SJCRH30 (cell line): ENCODE data around the gene AUH. TPM values are rescaled to one million over a fixed set of nuclear protein-coding genes. Genes with fewer than 3 reads are reported as not detected.
A peak's percentile ranks its signal among the peaks of the same experiment; 100 is the strongest.

Experiments
- DNase-seq, 2 experiments: peaks; one replicate each; pipeline ENCODE4 v3.0.0-alpha.2; 2015 to 2020
- H3K27ac ChIP-seq: fragments of 250-450 bp; sonication (Bioruptor Pico); 2 replicates; pipeline ENCODE4 v1.5.1; 2020; ENCODE audit warnings: mild to moderate bottlenecking, moderate library complexity
- H3K27me3 ChIP-seq: fragments of 250-450 bp; sonication (Bioruptor Pico); 2 replicates; pipeline ENCODE4 v1.5.1; 2020; ENCODE audit warnings: mild to moderate bottlenecking, moderate library complexity
- H3K36me3 ChIP-seq: fragments of 250-450 bp; sonication (Bioruptor Pico); 2 replicates; pipeline ENCODE4 v1.5.1; 2020; ENCODE audit warnings: mild to moderate bottlenecking, moderate library complexity
- H3K4me1 ChIP-seq: fragments of 250-450 bp; sonication (Bioruptor Pico); 2 replicates; pipeline ENCODE4 v1.5.1; 2020; ENCODE audit warnings: mild to moderate bottlenecking, moderate library complexity
- H3K4me3 ChIP-seq: fragments of 250-450 bp; sonication (Bioruptor Pico); 2 replicates; pipeline ENCODE4 v1.5.1; 2020; ENCODE audit warnings: mild to moderate bottlenecking, moderate library complexity
- H3K9me3 ChIP-seq: fragments of 250-450 bp; sonication (Bioruptor Pico); replicated peaks from 2 replicates; pipeline ENCODE4 v1.5.1; 2020; ENCODE audit warnings: mild to moderate bottlenecking, moderate library complexity
- total RNA-seq: library from RNA; depleted of rRNA; stranded (reverse); fragments of >200 nt; shearing (Covaris generic); gene quantifications from 2 replicates; pipeline ENCODE4 v1.2.3, GENCODE V29; 2014

Gene AUH
- total RNA-seq, 1 experiment from 2014 or later, result 16.5 TPM

DNA sequence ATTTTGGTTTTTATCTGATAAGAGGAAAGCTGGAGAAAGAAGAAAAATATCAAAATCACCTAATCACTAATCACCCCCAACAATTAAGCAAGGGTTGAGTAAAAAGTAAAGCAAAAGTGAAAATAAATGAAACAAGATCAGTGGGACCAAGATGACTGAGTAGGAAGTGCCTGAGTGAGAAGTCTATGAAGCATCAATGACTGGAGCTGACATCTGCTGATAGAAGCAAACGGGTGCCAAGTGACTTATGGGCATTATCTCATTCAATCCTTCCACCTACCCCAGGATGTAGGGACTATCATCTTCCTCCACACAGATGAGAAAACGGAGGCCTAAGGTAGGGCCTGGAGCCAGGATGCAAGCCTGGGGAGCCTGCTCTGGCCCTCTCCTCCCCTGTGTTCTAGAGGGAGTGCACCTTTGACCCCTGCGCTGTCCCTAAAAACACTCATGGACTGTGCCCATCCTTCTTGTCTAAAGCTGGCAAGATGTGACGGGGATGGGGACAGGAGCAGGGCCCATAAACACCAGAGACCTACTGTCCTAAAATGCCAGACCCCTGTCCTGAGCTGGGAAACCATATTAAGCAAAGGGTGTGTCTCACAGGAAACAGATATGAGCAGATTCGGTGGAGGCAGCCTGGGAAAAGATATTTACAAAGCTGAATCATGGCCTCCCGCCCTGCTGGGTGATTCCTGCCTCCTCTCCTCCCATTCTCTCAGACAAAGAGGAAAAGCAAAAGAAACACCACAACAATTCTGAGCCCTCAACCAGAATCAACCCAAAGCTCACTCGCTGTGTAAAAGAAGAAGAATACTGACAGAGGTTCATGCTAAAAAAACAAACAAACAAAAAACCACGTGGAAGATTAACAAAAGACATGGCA is 116.0 kb downstream of the AUH start:
- Histone ChIP-seq H3K36me3 (no peaks in the 10 kb centered on the region), H3K9me3 (no peaks in the 10 kb centered on the region), H3K4me3 (no peak overlapping the region), H3K4me1 (no peaks in the 10 kb centered on the region), H3K27me3 (no peaks in the 10 kb centered on the region), H3K27ac (no peak overlapping the region)
- no peak for DNase-seq

DNA sequence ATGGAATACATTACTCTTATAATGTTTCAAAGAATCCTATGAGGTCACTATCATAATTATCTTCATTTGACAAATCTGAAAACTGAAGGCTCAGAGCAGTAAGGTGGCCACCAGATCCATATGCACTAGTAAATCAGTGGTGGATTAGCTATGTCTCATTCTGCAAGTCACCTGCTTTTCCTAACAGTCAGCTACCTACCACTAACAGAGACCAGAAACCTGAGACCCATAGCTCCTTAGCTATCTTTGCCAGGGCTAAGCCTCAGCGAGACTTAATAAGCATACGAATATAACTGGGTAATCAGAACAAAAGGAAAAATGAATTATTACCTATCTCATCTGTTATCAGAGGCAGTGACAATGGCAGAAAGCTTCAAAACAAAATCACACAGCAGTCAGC is 118.7 kb downstream of the AUH start:
- Histone ChIP-seq H3K36me3 (no peaks in the 10 kb centered on the region), H3K27me3 (no peaks in the 10 kb centered on the region), H3K4me1 (no peaks in the 10 kb centered on the region), H3K9me3 (no peaks in the 10 kb centered on the region), H3K27ac (no peak overlapping the region), H3K4me3 (no peak overlapping the region)
- no peak for DNase-seq

DNA sequence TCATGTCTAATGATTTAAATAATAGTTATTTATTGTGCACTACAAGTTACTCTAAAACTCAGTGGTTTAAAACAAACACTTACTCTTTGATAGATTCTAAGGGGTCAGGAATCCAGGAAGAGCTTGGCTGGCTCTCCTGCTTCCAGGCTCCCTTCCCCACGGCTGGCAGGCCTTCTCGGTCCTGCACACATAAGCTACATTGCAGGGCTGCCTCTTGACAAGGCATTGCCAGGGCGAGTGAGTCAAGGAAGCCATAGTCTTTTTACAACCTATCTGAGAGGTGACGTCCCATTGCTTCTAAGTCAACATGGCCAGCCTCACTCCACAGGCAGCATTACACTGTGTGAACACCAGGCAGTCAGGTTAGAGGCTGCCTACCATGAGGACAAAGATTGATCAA is 119.8 kb downstream of the AUH start:
- no peaks in the 10 kb centered on the region for H3K4me1 ChIP-seq
- DNase-seq, result no peak
- no peak overlapping the region for H3K27ac ChIP-seq
- no peaks in the 10 kb centered on the region for H3K27me3 ChIP-seq
- no peak overlapping the region for H3K4me3 ChIP-seq
- no peaks in the 10 kb centered on the region for H3K36me3 ChIP-seq
- no peaks in the 10 kb centered on the region for H3K9me3 ChIP-seq

DNA sequence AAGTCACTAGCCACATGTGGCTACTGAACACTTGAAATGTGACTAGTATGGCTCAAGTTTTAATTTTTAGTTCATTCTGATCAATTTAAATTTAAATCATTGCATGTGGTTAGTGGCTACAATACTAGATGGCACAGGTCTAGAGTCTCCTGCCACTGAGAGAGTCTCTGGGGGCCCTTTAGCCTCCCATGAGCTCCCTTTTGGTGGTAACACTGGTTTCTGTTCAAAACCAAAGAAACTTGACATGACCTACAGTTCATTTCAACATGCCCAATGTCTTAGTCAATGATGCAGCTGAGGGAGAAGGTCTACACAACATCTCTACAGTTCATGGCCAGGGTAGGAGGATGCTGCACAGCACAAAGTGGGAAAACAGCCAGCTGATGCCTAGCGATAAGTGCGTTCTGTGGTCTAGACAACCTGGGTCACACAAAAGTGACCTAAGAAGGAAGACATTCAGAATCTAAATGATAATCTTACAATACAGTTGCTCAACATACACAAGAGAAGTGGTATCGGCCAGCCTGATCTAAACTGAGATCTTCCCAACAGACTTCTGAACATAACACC is 121.0 kb downstream of the AUH start:
- Histone ChIP-seq H3K4me1 (no peaks in the 10 kb centered on the region), H3K27ac (no peak overlapping the region), H3K4me3 (no peak overlapping the region), H3K27me3 (no peaks in the 10 kb centered on the region), H3K36me3 (no peaks in the 10 kb centered on the region), H3K9me3 (no peaks in the 10 kb centered on the region)
- DNase-seq, result no peak

DNA sequence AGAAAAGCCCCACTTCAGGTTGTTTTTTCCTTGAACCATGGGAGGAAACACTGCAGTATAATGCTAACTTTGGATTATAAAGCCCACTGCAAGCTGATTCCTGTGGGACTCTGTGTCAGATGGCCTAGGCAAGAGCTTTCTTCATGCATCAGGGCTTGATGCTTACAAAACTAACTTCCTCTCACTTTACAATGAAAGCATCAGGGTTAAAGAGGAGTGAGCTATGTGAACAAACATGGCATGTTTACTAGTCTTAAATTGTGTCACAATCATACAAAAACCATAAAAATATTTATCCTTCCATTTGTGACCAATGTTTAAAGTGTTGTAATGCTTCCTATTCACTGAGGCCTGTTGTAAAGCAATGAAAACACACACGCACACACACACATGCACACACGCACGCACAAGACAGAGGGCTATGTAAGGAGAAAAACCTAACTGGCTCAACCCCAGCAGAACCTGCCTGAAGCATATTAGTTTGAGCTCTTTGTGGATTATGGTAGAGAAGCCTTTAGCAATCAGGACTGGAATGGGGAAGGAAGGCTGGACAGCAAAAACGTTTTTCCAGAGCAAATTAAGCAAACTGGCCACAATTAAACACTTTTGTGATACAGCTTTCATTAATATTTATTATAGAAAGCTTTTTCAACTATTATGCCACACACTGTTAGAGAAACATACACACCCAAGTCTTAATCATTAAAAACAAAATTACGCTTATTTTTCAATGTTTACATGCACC is 122.2 kb downstream of the AUH start:
- no peaks in the 10 kb centered on the region for H3K36me3 ChIP-seq
- no peak overlapping the region for H3K4me3 ChIP-seq
- H3K27ac ChIP-seq, result no peak overlapping the region
- no peaks in the 10 kb centered on the region for H3K9me3 ChIP-seq
- no peak for DNase-seq
- no peaks in the 10 kb centered on the region for H3K4me1 ChIP-seq
- no peaks in the 10 kb centered on the region for H3K27me3 ChIP-seq

DNA sequence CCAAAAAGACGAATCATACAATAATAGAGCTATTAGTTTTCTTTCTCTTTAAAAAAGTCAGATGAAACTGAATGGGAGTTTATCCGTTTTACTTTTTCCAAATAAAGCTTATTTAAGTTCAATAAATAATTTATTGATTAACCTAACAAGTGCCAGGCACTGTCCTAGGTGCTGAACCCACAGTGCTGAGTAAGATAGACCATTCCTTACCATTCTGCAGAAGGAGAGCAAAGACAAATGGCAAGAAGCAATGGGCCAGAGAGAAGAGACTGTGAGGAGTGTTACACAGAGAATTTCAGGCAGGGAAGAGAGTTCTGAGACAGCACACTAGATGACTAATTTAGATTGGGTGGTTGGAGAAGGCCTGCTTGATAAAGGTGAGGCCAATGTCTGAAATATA is 127.2 kb downstream of the AUH start:
- Histone ChIP-seq H3K36me3 (no peaks in the 10 kb centered on the region), H3K4me1 (no peaks in the 10 kb centered on the region), H3K4me3 (no peak overlapping the region), H3K27ac (no peak overlapping the region), H3K27me3 (no peaks in the 10 kb centered on the region), H3K9me3 (no peaks in the 10 kb centered on the region)
- DNase-seq, result peak in 1 of 2 experiments; percentile 15

DNA sequence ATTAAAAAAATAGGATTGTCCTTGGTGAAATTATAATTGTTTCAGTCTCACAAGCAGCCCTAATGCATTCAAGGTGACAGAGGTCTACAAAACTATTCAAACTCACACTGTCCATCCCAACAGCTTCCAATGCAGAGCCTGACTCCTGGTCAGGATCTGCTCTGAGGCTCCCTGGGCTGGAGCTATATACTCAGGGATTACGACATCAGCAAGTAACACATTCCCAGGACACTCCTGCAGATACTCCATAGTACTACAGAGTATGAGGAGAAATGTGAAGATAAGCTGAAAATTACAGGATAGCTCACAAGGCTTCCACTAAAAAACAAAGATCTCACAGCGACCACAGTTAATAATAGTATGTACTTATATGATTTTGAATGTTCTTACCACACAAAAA is 130.1 kb downstream of the AUH start:
- Histone ChIP-seq H3K27me3 (no peaks in the 10 kb centered on the region), H3K4me3 (no peak overlapping the region), H3K4me1 (no peaks in the 10 kb centered on the region), H3K27ac (no peak overlapping the region), H3K9me3 (no peaks in the 10 kb centered on the region), H3K36me3 (no peaks in the 10 kb centered on the region)
- DNase-seq, result no peak

DNA sequence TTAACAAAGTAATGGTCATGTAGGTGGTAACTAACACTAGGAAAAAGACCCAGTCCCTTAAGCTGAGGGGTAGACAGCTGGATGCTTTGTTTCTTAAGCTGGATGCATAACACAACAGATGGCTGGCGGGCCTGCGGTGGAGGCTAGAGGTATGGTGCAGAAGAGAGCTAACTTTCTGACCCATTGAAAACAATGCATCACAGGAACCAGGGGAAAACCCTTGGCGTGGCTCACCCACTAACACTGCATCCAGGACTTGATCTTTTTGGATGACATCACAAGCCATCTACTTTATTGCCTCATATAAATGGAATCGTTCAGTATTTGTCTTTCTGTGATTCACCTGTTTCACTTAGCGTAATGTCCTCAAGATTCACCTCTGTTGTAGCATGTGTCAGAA is 138.7 kb downstream of the AUH start:
- no peaks in the 10 kb centered on the region for H3K36me3 ChIP-seq
- H3K4me3 ChIP-seq, result no peak overlapping the region
- H3K4me1 ChIP-seq, result no peaks in the 10 kb centered on the region
- no peaks in the 10 kb centered on the region for H3K9me3 ChIP-seq
- H3K27me3 ChIP-seq, result no peaks in the 10 kb centered on the region
- no peak for DNase-seq
- H3K27ac ChIP-seq, result no peak overlapping the region

DNA sequence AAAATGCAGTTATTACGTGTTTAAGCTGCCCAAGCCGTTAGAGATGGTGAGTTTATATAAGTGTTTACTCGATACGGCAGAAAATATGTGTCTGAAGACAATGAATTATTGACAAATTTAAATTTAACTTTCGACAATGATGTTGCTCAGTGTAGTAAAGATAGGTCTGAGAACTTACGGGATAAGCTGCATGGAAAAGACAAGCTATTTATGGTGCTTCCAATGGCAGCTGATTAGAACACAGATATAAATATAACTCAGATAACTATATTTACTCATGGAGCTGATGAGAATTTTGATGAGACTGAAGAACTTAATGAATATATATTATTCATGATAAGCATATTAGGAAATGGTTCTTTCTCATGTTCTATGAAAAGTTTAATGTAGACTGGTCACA is 139.3 kb downstream of the AUH start:
- Histone ChIP-seq H3K4me3 (no peak overlapping the region), H3K27me3 (no peaks in the 10 kb centered on the region), H3K9me3 (no peaks in the 10 kb centered on the region), H3K4me1 (no peaks in the 10 kb centered on the region), H3K36me3 (no peaks in the 10 kb centered on the region), H3K27ac (no peak overlapping the region)
- DNase-seq, result no peak

DNA sequence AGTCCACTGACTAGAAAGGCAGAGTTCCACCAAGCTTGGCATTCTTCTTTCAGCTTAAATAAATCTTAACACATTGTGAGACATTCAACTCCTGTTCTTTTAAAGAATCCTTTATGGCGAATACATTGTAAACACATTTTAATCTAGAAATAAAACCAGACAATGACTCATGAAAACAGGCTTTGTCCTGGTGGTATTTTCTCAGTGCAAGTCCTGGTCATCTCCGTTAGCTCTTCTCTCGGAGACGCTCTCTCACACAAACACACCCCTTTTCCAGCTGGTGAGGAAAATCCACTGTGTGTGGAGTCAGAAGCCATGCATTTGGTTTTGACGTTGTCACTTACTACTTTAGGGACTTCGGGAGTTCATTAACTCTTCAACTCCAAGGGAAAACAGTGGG is 140.4 kb downstream of the AUH start:
- H3K27ac ChIP-seq, result no peak overlapping the region
- no peaks in the 10 kb centered on the region for H3K9me3 ChIP-seq
- no peaks in the 10 kb centered on the region for H3K4me1 ChIP-seq
- H3K4me3 ChIP-seq, result no peak overlapping the region
- H3K36me3 ChIP-seq, result no peaks in the 10 kb centered on the region
- no peak for DNase-seq
- H3K27me3 ChIP-seq, result no peaks in the 10 kb centered on the region

DNA sequence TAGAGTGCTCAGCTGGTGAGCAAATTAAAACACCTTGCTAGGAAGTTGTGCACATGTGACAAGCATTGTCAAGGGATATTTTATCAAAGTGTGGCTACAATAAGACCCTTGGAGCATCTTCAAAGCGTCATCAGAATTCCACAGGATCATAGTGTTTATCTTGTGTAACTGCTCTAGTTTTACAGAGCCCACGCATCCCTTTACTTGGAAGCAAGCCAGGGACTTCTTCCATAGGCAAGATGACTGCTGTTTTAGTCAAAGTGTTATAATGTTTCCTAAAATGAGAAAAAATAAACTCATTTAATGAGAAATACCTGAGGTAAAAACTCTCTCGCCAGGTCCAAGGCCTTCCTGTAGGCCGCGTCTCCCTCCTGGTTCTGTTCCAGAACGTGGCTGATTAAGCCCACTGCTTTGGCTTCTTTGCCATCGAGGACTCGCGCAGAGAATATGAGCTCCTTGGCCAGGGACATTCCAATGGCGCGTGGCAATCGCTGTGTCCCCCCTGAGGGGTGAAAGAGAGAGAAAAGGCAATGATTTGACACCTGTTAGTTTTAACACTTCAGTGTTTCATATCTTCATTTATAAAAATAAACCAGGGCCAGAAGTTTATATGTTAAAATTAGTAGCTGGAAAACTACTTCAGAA is 141.1 kb downstream of the AUH start:
- no peaks in the 10 kb centered on the region for H3K9me3 ChIP-seq
- no peaks in the 10 kb centered on the region for H3K27me3 ChIP-seq
- no peak overlapping the region for H3K4me3 ChIP-seq
- H3K36me3 ChIP-seq, result no peaks in the 10 kb centered on the region
- no peak overlapping the region for H3K27ac ChIP-seq
- no peak for DNase-seq
- no peaks in the 10 kb centered on the region for H3K4me1 ChIP-seq

DNA sequence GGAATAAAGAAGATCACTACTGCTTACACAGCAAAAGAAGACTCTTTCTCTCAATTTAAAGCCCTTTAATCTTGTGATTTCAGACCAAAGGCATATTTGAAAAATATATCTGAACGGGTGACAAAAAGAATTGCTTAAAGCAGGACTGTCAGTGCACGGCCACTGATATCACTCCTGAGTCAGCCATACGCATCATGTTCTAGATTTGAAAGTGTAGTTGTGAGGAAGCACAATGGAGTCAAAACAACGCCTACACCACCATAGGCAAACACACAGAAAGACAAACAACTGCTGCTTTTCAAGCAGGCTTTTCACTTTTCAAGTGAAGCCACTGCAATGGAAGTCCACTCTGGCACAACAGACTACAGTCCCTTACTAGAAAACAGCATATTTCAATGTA is 141.7 kb downstream of the AUH start:
- DNase-seq, result no peak
- Histone ChIP-seq H3K27ac (no peak overlapping the region), H3K9me3 (no peaks in the 10 kb centered on the region), H3K4me1 (no peaks in the 10 kb centered on the region), H3K36me3 (no peaks in the 10 kb centered on the region), H3K4me3 (no peak overlapping the region), H3K27me3 (no peaks in the 10 kb centered on the region)

DNA sequence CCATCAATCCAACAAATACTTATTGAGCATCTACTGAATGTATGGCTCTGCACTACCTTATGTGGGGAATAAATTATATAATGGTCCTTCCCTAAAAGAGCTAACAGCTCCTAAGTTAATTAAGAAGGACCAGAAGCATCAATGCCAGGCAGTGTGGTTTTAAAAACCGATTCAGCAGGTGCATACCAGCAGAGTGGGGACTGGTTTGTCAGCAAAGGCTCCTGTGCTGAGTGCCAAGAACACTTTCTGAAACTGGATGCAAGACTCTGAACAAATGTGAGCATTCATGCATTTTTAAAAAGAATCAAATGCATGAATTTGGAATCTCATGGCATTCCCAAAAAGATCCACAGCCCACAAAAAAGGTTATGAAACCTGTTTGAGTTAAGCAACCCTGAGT is 142.2 kb downstream of the AUH start:
- H3K9me3 ChIP-seq, result no peaks in the 10 kb centered on the region
- no peak overlapping the region for H3K27ac ChIP-seq
- H3K4me3 ChIP-seq, result no peak overlapping the region
- no peaks in the 10 kb centered on the region for H3K36me3 ChIP-seq
- H3K27me3 ChIP-seq, result no peaks in the 10 kb centered on the region
- no peaks in the 10 kb centered on the region for H3K4me1 ChIP-seq
- no peak for DNase-seq

DNA sequence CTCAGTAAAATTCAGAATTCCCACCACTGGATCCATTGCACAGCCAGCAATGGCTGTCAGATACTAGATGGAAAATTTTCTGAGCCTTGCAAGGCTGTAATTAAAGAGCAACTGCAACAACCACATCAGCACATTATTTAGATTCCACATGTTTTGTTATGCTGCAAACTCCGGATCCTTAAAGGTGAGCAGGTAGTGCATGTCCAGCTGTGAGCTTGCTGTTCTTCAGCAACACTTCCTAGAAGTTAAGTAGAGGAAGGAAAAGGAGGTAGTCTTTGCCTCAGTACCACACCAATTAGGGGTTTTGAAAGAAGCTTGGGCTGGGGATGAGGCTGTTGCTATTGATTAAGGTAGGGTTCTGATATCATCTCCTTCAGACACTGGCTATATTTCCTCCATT is 144.3 kb downstream of the AUH start:
- Histone ChIP-seq H3K4me1 (no peaks in the 10 kb centered on the region), H3K4me3 (no peak overlapping the region), H3K27me3 (no peaks in the 10 kb centered on the region), H3K27ac (no peak overlapping the region), H3K9me3 (no peaks in the 10 kb centered on the region), H3K36me3 (no peaks in the 10 kb centered on the region)
- DNase-seq, result no peak

DNA sequence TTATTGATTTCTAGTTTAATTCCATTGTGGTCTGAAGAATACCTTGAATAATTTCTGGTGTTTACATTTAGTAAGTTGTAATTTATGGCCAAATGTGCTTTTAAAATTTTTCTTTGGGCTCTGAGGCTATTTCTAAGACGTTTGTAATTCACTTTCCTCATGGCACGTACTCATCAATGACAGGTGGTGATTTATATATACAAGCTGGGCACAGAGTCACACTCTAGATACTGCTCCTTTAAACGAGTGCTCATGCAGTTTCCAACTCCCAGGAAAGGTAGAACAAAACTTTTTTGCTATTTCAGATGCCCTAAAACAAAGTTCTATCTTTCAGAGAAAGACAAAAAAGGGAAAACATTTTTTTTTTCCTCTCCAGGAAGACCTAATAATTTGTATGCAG is 146.9 kb downstream of the AUH start:
- DNase-seq, result no peak
- H3K36me3 ChIP-seq, result no peaks in the 10 kb centered on the region
- no peaks in the 10 kb centered on the region for H3K27me3 ChIP-seq
- no peaks in the 10 kb centered on the region for H3K4me1 ChIP-seq
- H3K27ac ChIP-seq, result no peak overlapping the region
- H3K4me3 ChIP-seq, result no peak overlapping the region
- H3K9me3 ChIP-seq, result no peaks in the 10 kb centered on the region
